A549 (cell line): ENCODE results near the gene NETO2. TPM values are rescaled to one million over a fixed set of nuclear protein-coding genes. Genes with fewer than 3 reads are reported as not detected.
"Not testable (repeated sequence)": the region's sequence is repeated elsewhere in the genome, so short reads cannot be mapped to it uniquely, and the experiment has no call there.

Source experiments
- ATAC-seq, 2 experiments: fragments of 200-7000 bp in 1 of 2; fragments of >200 bp in 1 of 2; cut with Nextera tagmentation in 1 of 2; cut with Tn5 transposase in 1 of 2; 3 replicates each; pipeline versions ENCODE4 v1.8.0 to v1.9.1; 2018 to 2020; ENCODE audit warnings: mild to moderate bottlenecking in 1 of 2, moderate library complexity in 1 of 2
- CTCF ChIA-PET: fragments of 300-600 bp; sonication (Branson Sonifier 250); formaldehyde crosslinking; extraction: SDS; loops from one replicate; lab custom pipeline; 2021; ENCODE audit warnings: antibody characterized with exemption, inconsistent platforms; lab: Yijun Ruan, JAX
- POLR2A ChIA-PET: fragments of 350-600 bp; formaldehyde crosslinking; extraction: SDS; loops from one replicate; lab custom pipeline; 2021; ENCODE audit warnings: antibody characterized with exemption, inconsistent platforms; lab: Yijun Ruan, JAX
- DNase-seq, 2 experiments: peaks; one replicate each; pipeline versions ENCODE4 v3.0.0 to v3.0.0-alpha.2; 2011 to 2016; ENCODE audit warnings: low read depth in 1 of 2, low spot score in 1 of 2
- FAIRE-seq: peaks from 2 replicates; lab custom pipeline; 2011; peaks lifted over from hg19 to GRCh38; lab: Jason Lieb, UNC
- H3K27ac ChIP-seq, 2 experiments: fragments of >200 bp; sonication (Bioruptor Twin); formaldehyde crosslinking; 3 replicates each; pipeline ENCODE4 v1.5.1; 2016 to 2017
- H3K4me1 ChIP-seq: fragments of >200 bp; sonication (Bioruptor Twin); formaldehyde crosslinking; 3 replicates; pipeline ENCODE4 v1.6.1; 2016
- H3K4me2 ChIP-seq: fragments of >200 bp; sonication (Bioruptor Twin); formaldehyde crosslinking; 3 replicates; pipeline ENCODE4 v1.6.1; 2016
- H3K4me3 ChIP-seq: fragments of >200 bp; sonication (Bioruptor Twin); formaldehyde crosslinking; 3 replicates; pipeline ENCODE4 v1.5.1; 2016
- H3K9me3 ChIP-seq: fragments of >200 bp; sonication (Bioruptor Twin); formaldehyde crosslinking; 3 replicates; pipeline ENCODE4 v1.6.1; 2016
- BCL3 ChIP-seq: fragments of >200 bp; sonication (Bioruptor Twin); formaldehyde crosslinking; IDR thresholded peaks from 3 replicates; pipeline ENCODE4 v1.6.1; 2016
- CBX2 ChIP-seq: fragments of 200-600 bp; sonication (generic); IDR thresholded peaks from 2 replicates; pipeline ENCODE4 v1.6.1; 2016; ENCODE audit warnings: low read depth, mild to moderate bottlenecking, borderline replicate concordance
- CHD2 ChIP-seq: fragments of 150-350 bp; IDR thresholded peaks from 2 replicates; pipeline ENCODE4 v1.6.1; 2014; ENCODE audit warnings: low read length; ENCODE audit not compliant: partially characterized antibody
- CHD4 ChIP-seq: fragments of 200-600 bp; sonication (generic); IDR thresholded peaks from 2 replicates; pipeline ENCODE4 v1.6.1; 2016; ENCODE audit warnings: antibody characterized with exemption, mild to moderate bottlenecking, borderline replicate concordance
- EHMT2 ChIP-seq: fragments of 200-600 bp; sonication (generic); IDR thresholded peaks from 2 replicates; pipeline ENCODE4 v1.6.1; 2016; ENCODE audit warnings: antibody characterized with exemption, low read depth, mild to moderate bottlenecking, moderate library complexity
- FOSB ChIP-seq: fragments of 250-450 bp; sonication (Bioruptor Pico); IDR thresholded peaks from 2 replicates; pipeline ENCODE4 v1.5.0; 2020; ENCODE audit warnings: mild to moderate bottlenecking, moderate library complexity
- FOSL2 ChIP-seq, 2 experiments: fragments of 450-650 bp in 1 of 2; fragments of >200 bp in 1 of 2; sonication (Bioruptor Twin) in 1 of 2; formaldehyde crosslinking; IDR thresholded peaks; 2 replicates each; pipeline versions ENCODE4 v1.5.0 to v1.6.1; 2016 to 2020; ENCODE audit warnings: mild to moderate bottlenecking in 1 of 2, moderate library complexity in 1 of 2
- KDM5A ChIP-seq: fragments of 200-600 bp; sonication (generic); IDR thresholded peaks from 2 replicates; pipeline ENCODE4 v1.6.1; 2016; ENCODE audit warnings: antibody characterized with exemption, mild to moderate bottlenecking
- MAZ ChIP-seq: fragments of 150-350 bp; IDR thresholded peaks from 2 replicates; pipeline ENCODE4 v1.6.1; 2014; ENCODE audit warnings: antibody characterized with exemption, low read depth, low read length, borderline replicate concordance
- SMC3 ChIP-seq: fragments of >200 bp; sonication (Bioruptor Twin); formaldehyde crosslinking; IDR thresholded peaks from 3 replicates; pipeline ENCODE4 v1.6.1; 2018; ENCODE audit warnings: inconsistent platforms
- ZC3H11A ChIP-seq: fragments of 450-650 bp; IDR thresholded peaks from 2 replicates; pipeline ENCODE4 v1.6.1; 2014; ENCODE audit warnings: antibody characterized with exemption, mild to moderate bottlenecking
- whole genome bisulfite sequencing: methylation state at CpG from one replicate; pipeline ENCODE4 v1.1.6; 2017; ENCODE audit errors: missing lambda C conversion rate; 5-methylcytosine and 5-hydroxymethylcytosine counted together
- polyA plus RNA-seq, 4 experiments: library from polyadenylated mRNA; depleted of rRNA in 3 of 4; stranded (reverse); fragments of >200 nt; fragmentation: RNase III in 1 of 4; extraction: RNeasy Plus Mini Kit Qiagen cat#74134 plus additional on column Dnase treatment in 1 of 4; gene quantifications; 2 replicates in 3 of 4; 3 replicates in 1 of 4; pipeline ENCODE4 v1.2.3, GENCODE V29; 2011 to 2017
- TF ChIP-seq, protein P1 (sequence below): fragments of >200 bp; sonication (Bioruptor Twin); formaldehyde crosslinking; IDR thresholded peaks from 2 replicates; pipeline ENCODE4 v1.6.1; 2016

Gene NETO2
- polyA plus RNA-seq, 2 of the 4 experiments (the other 2 are of a cell fraction) = 65.2 to 139 TPM

DNA sequence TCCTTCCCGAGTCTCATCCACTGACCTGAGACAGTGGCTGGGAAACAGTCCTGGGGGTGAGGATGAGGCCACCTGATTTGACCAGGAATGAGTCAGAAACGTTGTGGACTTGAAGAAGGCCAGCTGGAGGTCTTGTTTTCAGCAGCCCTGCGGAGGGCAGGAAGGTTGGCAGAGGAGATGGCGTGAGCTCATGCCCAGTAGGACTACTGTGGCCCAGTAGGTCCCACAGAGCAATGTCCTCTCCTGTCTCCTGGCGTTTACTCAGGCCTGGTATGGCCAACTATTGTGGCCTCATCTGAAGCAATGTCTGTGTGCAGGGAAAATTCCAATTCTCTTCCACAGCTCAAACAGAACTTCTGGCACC lies 86.1 kb downstream of the NETO2 start:
- H3K4me2 ChIP-seq = no peak overlapping the region
- no peak for DNase-seq
- H3K27ac ChIP-seq = no peak overlapping the region
- POLR2A ChIA-PET = no interaction called here
- WGBS = 60% methylated on average over 5 of the region's 5 CpGs
- CTCF ChIA-PET = interaction anchor here (2.0 to 3.4 kb wide), 2 partner anchors 10 to 19 kb away, joined by 4 to 10 read pairs; no protein-coding TSS in a partner anchor
- no peak for FAIRE-seq
- TF ChIP-seq BCL3 = no peak
- TF ChIP-seq, all 56 proteins: peak for 0
- no peaks in the 10 kb centered on the region for H3K9me3 ChIP-seq
- H3K4me3 ChIP-seq = no peak overlapping the region
- no peak for ATAC-seq
- no peaks in the 10 kb centered on the region; the same call in 2 of the 3 replicates for H3K4me1 ChIP-seq

DNA sequence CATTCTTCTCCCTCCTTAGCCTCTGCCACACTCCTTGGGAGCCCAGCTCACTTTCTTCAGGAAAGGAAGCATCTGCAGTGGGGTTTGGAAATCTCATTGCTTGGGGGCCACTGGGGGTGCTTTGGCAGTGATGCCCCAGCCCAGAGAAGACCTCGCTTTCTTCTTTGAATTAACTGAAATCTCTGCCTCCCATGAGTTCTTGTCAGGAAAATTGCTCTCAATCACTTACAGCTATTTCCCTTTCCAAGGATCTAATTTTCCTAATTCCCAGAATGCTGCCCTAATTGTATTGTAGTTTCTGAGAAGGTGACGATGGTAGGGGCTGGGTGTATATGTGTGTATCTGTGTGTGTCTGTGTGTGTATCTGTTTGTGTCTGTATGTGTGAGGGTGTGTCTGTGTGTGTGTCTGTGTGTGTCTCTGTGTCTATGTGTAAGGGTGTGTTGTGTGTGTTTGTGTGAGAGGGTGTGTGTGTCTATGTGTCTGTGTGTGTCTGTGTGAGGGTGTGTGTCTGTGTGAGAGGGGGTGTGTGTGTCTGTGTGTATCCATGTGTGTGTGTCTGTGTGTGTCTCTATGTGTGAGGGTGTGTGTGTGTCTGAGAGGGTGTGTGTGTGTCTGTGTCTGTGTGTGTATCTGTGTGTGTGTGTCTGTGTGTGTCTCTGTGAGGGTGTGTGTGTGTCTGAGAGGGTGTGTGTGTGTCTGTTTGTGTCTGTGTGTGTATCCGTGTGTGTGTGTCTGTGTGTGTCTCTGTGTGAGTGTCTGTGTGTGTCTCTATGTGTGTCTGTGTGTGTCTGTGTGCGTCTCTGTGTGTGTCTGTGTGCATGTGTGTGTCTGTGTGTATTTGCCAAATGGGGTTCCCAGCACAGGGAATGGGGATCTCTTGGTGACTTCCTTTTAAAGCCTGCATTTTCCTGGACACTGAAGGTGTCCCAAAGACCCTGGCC lies 86.8 kb downstream of the NETO2 start:
- ATAC-seq (no peak), FAIRE-seq (peak; percentile 32), DNase-seq (no peak)
- CTCF ChIA-PET = interaction anchor here (1.3 to 3.4 kb wide), 3 partner anchors 9 to 85 kb away, joined by 3 to 10 read pairs (median 4); no protein-coding TSS in a partner anchor
- H3K27ac ChIP-seq = no peak overlapping the region
- H3K4me1 ChIP-seq = no peaks in the 10 kb centered on the region; the same call in 2 of the 3 replicates
- 71% methylated on average over 4 of the region's 4 CpGs for WGBS
- H3K4me3 ChIP-seq = no peak overlapping the region
- H3K4me2 ChIP-seq = no peak overlapping the region
- H3K9me3 ChIP-seq = no peaks in the 10 kb centered on the region
- POLR2A ChIA-PET = no interaction called here
- no peak for TF ChIP-seq SMC3
- TF ChIP-seq, protein P1, sequence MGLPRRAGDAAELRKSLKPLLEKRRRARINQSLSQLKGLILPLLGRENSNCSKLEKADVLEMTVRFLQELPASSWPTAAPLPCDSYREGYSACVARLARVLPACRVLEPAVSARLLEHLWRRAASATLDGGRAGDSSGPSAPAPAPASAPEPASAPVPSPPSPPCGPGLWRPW = no peak

DNA sequence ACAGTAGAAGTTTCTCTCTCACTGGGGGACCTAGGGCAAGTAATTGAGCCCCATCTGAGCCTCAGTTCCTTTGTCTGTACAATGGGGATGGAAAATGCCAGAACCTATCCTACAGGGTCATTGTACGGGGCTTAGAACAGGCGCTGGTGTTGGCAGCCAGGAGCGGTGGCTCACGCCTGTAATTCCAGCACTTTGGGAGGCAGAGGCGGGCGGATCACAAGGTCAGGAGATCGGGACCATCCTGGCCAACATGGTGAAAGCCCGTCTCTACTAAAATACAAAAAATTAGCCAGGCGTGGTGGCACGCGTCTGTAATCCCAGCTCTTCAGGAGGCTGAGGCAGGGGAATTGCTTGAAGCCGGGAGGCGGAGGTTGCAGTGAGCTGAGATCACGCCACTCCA lies 87.7 kb downstream of the NETO2 start:
- POLR2A ChIA-PET, DNase-seq, ATAC-seq, FAIRE-seq, H3K9me3 ChIP-seq, H3K27ac ChIP-seq, H3K4me3 ChIP-seq, H3K4me2 ChIP-seq, H3K4me1 ChIP-seq: not testable (repeated sequence)
- whole genome bisulfite sequencing = 80% methylated on average over 14 of the region's 14 CpGs
- CTCF ChIA-PET = interaction anchor here (1.1 to 3.4 kb wide), 4 partner anchors 8 to 86 kb away, joined by 3 to 10 read pairs (median 4); no protein-coding TSS in a partner anchor

DNA sequence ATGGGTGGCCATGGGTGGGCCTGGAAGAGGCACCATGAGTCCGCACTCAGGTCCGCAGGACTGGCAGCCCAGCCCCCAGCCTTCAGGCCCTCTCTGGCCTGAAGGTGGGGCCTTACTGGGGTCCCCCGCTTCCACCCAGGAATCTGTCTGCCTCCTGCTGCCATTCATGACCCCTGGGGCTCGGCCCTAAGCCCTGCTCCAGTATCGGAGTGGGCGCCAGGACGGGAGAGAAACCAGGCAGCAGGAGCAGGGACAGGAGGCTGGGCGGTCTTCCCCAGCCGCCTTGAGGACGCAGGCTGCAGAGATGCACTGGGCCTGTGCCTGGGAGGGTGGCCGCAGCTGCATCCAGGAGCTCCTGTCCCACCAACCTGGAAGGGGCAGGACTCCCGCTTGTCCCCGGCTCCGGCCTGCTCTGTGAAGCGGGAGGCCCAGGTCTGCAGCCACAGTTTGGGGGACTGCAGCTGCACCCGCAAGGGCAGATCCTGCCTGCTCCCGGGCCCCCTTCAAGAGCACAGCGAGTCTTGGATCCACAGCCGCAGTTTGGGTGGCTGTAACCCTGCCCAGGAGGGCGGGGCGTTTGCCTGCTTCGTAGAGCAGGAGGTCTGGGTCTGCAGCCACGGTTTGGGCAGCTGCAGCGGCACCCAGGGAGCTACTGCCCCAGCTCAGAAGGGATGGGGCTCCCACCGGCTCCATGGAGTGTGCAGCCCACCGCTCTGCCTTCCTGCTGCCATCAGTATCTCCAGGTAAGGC lies 88.4 kb downstream of the NETO2 start:
- no peak for FAIRE-seq
- Histone ChIP-seq H3K27ac (no peak overlapping the region), H3K9me3 (no peaks in the 10 kb centered on the region), H3K4me1 (no peaks in the 10 kb centered on the region; the same call in 2 of the 3 replicates)
- POLR2A ChIA-PET = no interaction called here
- DNase-seq = no peak
- CTCF ChIA-PET = interaction anchor here (1.1 to 2.0 kb wide), 3 partner anchors 7 to 87 kb away, joined by 3 to 4 read pairs (median 3); no protein-coding TSS in a partner anchor
- TF ChIP-seq CHD2 = no peak
- no peak for TF ChIP-seq CHD4
- no peak for TF ChIP-seq EHMT2
- TF ChIP-seq, all 56 proteins: peak for 0
- no peak overlapping the region for H3K4me3 ChIP-seq
- no peak overlapping the region for H3K4me2 ChIP-seq
- 77% methylated on average over 13 of the region's 26 CpGs for WGBS
- no peak for ATAC-seq

- H3K27ac ChIP-seq = no peak overlapping the region
- 77% methylated on average over 7 of the region's 7 CpGs for whole genome bisulfite sequencing
- POLR2A ChIA-PET = no interaction called here
- H3K4me2 ChIP-seq = no peak overlapping the region
- DNase-seq = no peak
- no peak for FAIRE-seq
- no peaks in the 10 kb centered on the region for H3K9me3 ChIP-seq
- no peak for TF ChIP-seq CBX2
- TF ChIP-seq KDM5A = no peak
- no peak for TF ChIP-seq FOSB (CRISPR knock-in tag)
- TF ChIP-seq MAZ = no peak
- no peak for TF ChIP-seq FOSL2 (IDR thresholded peaks at IDR 0.05)
- TF ChIP-seq FOSL2 (CRISPR knock-in tag; IDR thresholded peaks at IDR 0.05) = no peak
- no peak for TF ChIP-seq ZC3H11A
- no peaks in the 10 kb centered on the region; the same call in 2 of the 3 replicates for H3K4me1 ChIP-seq
- no peak overlapping the region for H3K4me3 ChIP-seq
- CTCF ChIA-PET = interaction anchor here (0.7 to 1.4 kb wide), 2 partner anchors 11 to 16 kb away, joined by 3 to 4 read pairs; no protein-coding TSS in a partner anchor
- no peak for ATAC-seq
Measured at GRCh38 chr16:47054306-47054705, 89.4 kb downstream of the NETO2 start.
